H9 (cell line): ENCODE data around the gene GDPD2. TPM values are rescaled to one million over a fixed set of nuclear protein-coding genes. Genes with fewer than 3 reads are reported as not detected.

Experiments used
- DNase-seq: peaks from one replicate; pipeline ENCODE4 v3.0.0-alpha.2; 2017
- H2AFZ ChIP-seq: one replicate; pipeline ENCODE4 v1.6.1; 2013; ENCODE audit warnings: mild to moderate bottlenecking, low read length, control low read depth, moderate library complexity
- H2AK5ac ChIP-seq: 2 replicates; pipeline ENCODE4 v1.6.1; 2013; ENCODE audit warnings: low read length, control low read depth, mixed read lengths; ENCODE audit not compliant: insufficient read length
- H2BK120ac ChIP-seq: one replicate; pipeline ENCODE4 v1.6.1; 2013; ENCODE audit warnings: low read depth, mild to moderate bottlenecking, low read length, control low read depth, inconsistent platforms; ENCODE audit not compliant: poor library complexity, severe bottlenecking
- H2BK12ac ChIP-seq: 2 replicates; pipeline ENCODE4 v1.6.1; 2013; ENCODE audit warnings: low read length, control low read depth, mixed read lengths, low read depth; ENCODE audit not compliant: insufficient read length
- H2BK15ac ChIP-seq: 2 replicates; pipeline ENCODE4 v1.6.1; 2013; ENCODE audit warnings: low read depth, low read length, control low read depth
- H2BK20ac ChIP-seq: one replicate; pipeline ENCODE4 v1.6.1; 2013; ENCODE audit warnings: low read depth, mild to moderate bottlenecking, low read length, control low read depth, inconsistent platforms; ENCODE audit not compliant: poor library complexity, severe bottlenecking
- H2BK5ac ChIP-seq: 2 replicates; pipeline ENCODE4 v1.6.1; 2013; ENCODE audit warnings: low read length, control low read depth, mixed read lengths; ENCODE audit not compliant: insufficient read length
- H3K14ac ChIP-seq: 2 replicates; pipeline ENCODE4 v1.6.1; 2013; ENCODE audit warnings: low read length, control low read depth; ENCODE audit not compliant: insufficient read depth
- H3K18ac ChIP-seq: 2 replicates; pipeline ENCODE4 v1.6.1; 2013; ENCODE audit warnings: low read depth, mild to moderate bottlenecking, mixed read lengths, low read length, control low read depth; ENCODE audit not compliant: insufficient read length
- H3K23ac ChIP-seq: 2 replicates; pipeline ENCODE4 v1.6.1; 2013; ENCODE audit warnings: low read length, control low read depth, mixed read lengths, low read depth; ENCODE audit not compliant: insufficient read length
- H3K23me2 ChIP-seq: 2 replicates; pipeline ENCODE4 v1.6.1; 2013; ENCODE audit warnings: low read depth, mild to moderate bottlenecking, mixed read lengths, low read length, control low read depth; ENCODE audit not compliant: insufficient read length, poor library complexity, severe bottlenecking
- H3K27ac ChIP-seq: 2 replicates; pipeline ENCODE4 v1.5.1; 2013; ENCODE audit warnings: low read length, control low read depth, mixed read lengths, low read depth; ENCODE audit not compliant: insufficient read length
- H3K27me3 ChIP-seq: 2 replicates; pipeline ENCODE4 v1.6.1; 2013; ENCODE audit warnings: low read length, control low read depth, inconsistent platforms; ENCODE audit not compliant: insufficient read depth
- H3K4ac ChIP-seq: 2 replicates; pipeline ENCODE4 v1.6.1; 2013; ENCODE audit warnings: low read depth, mild to moderate bottlenecking, control low read depth, inconsistent platforms, low read length, moderate library complexity
- H3K4me1 ChIP-seq: 2 replicates; pipeline ENCODE4 v1.6.1; 2013; ENCODE audit warnings: low read length, control low read depth, inconsistent platforms; ENCODE audit not compliant: insufficient read depth
- H3K4me2 ChIP-seq: 2 replicates; pipeline ENCODE4 v1.6.1; 2013; ENCODE audit warnings: low read length, control low read depth, mixed read lengths; ENCODE audit not compliant: insufficient read length, insufficient read depth
- H3K56ac ChIP-seq: 2 replicates; pipeline ENCODE4 v1.6.1; 2013; ENCODE audit warnings: low read depth, mild to moderate bottlenecking, mixed read lengths, low read length, control low read depth; ENCODE audit not compliant: insufficient read length
- H3K79me1 ChIP-seq: 2 replicates; pipeline ENCODE4 v1.6.1; 2013; ENCODE audit warnings: low read depth, mild to moderate bottlenecking, moderate library complexity, low read length, control low read depth, inconsistent platforms; ENCODE audit not compliant: insufficient read depth, poor library complexity, severe bottlenecking
- H3K79me2 ChIP-seq: 2 replicates; pipeline ENCODE4 v1.6.1; 2013; ENCODE audit warnings: low read length, control low read depth, inconsistent platforms; ENCODE audit not compliant: insufficient read depth
- H3K9ac ChIP-seq: 2 replicates; pipeline ENCODE4 v1.6.1; 2013; ENCODE audit warnings: low read length, control low read depth, mixed read lengths; ENCODE audit not compliant: insufficient read length; ENCODE audit errors: extremely low read depth
- H3K9me3 ChIP-seq: one replicate; pipeline ENCODE4 v1.6.1; 2013; ENCODE audit warnings: low read depth, low read length, inconsistent platforms; ENCODE audit not compliant: control insufficient read depth
- H3T11ph ChIP-seq: one replicate; pipeline ENCODE4 v1.6.1; 2013; ENCODE audit warnings: mild to moderate bottlenecking, low read length, control low read depth, inconsistent platforms
- H4K20me1 ChIP-seq: one replicate; pipeline ENCODE4 v1.6.1; 2013; ENCODE audit not compliant: control insufficient read depth, insufficient read length, insufficient read depth
- H4K5ac ChIP-seq: 2 replicates; pipeline ENCODE4 v1.6.1; 2013; ENCODE audit warnings: low read depth, mild to moderate bottlenecking, mixed read lengths, low read length, control low read depth; ENCODE audit not compliant: insufficient read length
- H4K8ac ChIP-seq: replicated peaks from 2 replicates; pipeline ENCODE4 v1.6.1; 2013; ENCODE audit warnings: low read length, control low read depth, mixed read lengths, low read depth; ENCODE audit not compliant: insufficient read length
- H4K91ac ChIP-seq: 2 replicates; pipeline ENCODE4 v1.6.1; 2013; ENCODE audit warnings: low read depth, mild to moderate bottlenecking, moderate library complexity, mixed read lengths, low read length, control low read depth; ENCODE audit not compliant: insufficient read length
- H3K27ac Mint-ChIP-seq, 3 experiments: 2 replicates in 2 of 3; 3 replicates in 1 of 3; pipeline ENCODE4 v1.8.0; 2020 to 2021; ENCODE audit warnings: mixed read lengths in 3 of 3, mild to moderate bottlenecking in 1 of 3, moderate library complexity in 1 of 3
- H3K27me3 Mint-ChIP-seq: 2 replicates; pipeline ENCODE4 v1.8.0; 2021; ENCODE audit warnings: low read depth, mild to moderate bottlenecking, moderate library complexity, mixed read lengths
- H3K36me3 Mint-ChIP-seq, 3 experiments: 2 replicates in 2 of 3; 3 replicates in 1 of 3; pipeline ENCODE4 v1.8.0; 2020 to 2021; ENCODE audit warnings: low read depth in 3 of 3, mixed read lengths in 3 of 3; ENCODE audit not compliant: insufficient read depth in 1 of 3
- H3K4me1 Mint-ChIP-seq, 2 experiments: 2 replicates each; pipeline ENCODE4 v1.8.0; 2020; ENCODE audit warnings: mixed read lengths in 2 of 2
- H3K4me3 Mint-ChIP-seq, 2 experiments: 2 replicates in 1 of 2; 3 replicates in 1 of 2; pipeline ENCODE4 v1.8.0; 2020 to 2021; ENCODE audit warnings: mild to moderate bottlenecking in 2 of 2, mixed read lengths in 2 of 2, moderate library complexity in 1 of 2
- H3K9me3 Mint-ChIP-seq, 2 experiments: 2 replicates in 1 of 2; 3 replicates in 1 of 2; pipeline ENCODE4 v1.8.0; 2020; ENCODE audit warnings: mild to moderate bottlenecking in 2 of 2, mixed read lengths in 2 of 2, moderate library complexity in 1 of 2
- CTCF ChIP-seq: fragments of 200-600 bp; sonication (generic); conservative IDR thresholded peaks from 3 replicates; pipeline ENCODE4 v1.8.0; 2021; ENCODE audit warnings: antibody characterized with exemption, mild to moderate bottlenecking
- WGBS: extraction: QIAGEN DNeasy Blood & Tissue Kit; methylation state at CpG from one replicate; pipeline ENCODE4 v1.1.7; 2013; ENCODE audit warnings: missing lambda C conversion rate, low lambda C conversion rate, mixed read lengths; ENCODE audit not compliant: insufficient read length; ENCODE audit errors: extremely low coverage; 5-methylcytosine and 5-hydroxymethylcytosine counted together
- total RNA-seq: library from RNA; stranded (reverse); gene quantifications from 2 replicates; pipeline ENCODE4 v1.2.1, GENCODE V29; 2021

The GDPD2 gene
- total RNA-seq, 1 experiment from 2014 or later, result 13.9 TPM

GRCh38 chrX:70424801-70425200 is 1.7 kb downstream of the GDPD2 start:
- Histone ChIP-seq H3K4me2 (no peak overlapping the region), H3K9me3 (peaks cover 39% of the 10 kb centered on the region), H3K27ac (no peak overlapping the region), H4K5ac (no peak overlapping the region), H3K79me2 (no peaks in the 10 kb centered on the region), H2BK12ac (no peak overlapping the region), H3K56ac (no peak overlapping the region), H3K9ac (no peak overlapping the region), H3K14ac (no peak overlapping the region), H2BK5ac (no peak overlapping the region), H4K20me1 (no peaks in the 10 kb centered on the region), H2BK15ac (no peak overlapping the region), H2AFZ (no peak overlapping the region), H3K4me1 (no peaks in the 10 kb centered on the region; the same call in 1 of the 2 replicates), H3K23ac (no peak overlapping the region), H2BK20ac (no peak overlapping the region), H2BK120ac (no peak overlapping the region), H3K4ac (no peak overlapping the region), H3K23me2 (peaks cover 12% of the 10 kb centered on the region), H3K27me3 (no peaks in the 10 kb centered on the region), H4K8ac (no peak overlapping the region), H2AK5ac (no peak overlapping the region), H4K91ac (no peak overlapping the region), H3K18ac (no peak overlapping the region), H3T11ph (no peak overlapping the region), H3K79me1 (no peaks in the 10 kb centered on the region)
- Mint-ChIP-seq H3K4me3 (no peak overlapping the region), H3K4me1 (peaks cover 26 to 47% of the 10 kb centered on the region in 2 experiments), H3K27me3 (peaks cover 2% of the 10 kb centered on the region), H3K27ac (no peak overlapping the region), H3K9me3 (peaks cover 74 to 87% of the 10 kb centered on the region in 2 experiments), H3K36me3 (peaks cover 26 to 53% (median 50%) of the 10 kb centered on the region in 3 experiments)
- no peak for DNase-seq
- TF ChIP-seq CTCF, result no peak
- no CpG with 5 or more reads among the region's 10 CpGs for WGBS
